SK-N-SH treated with all-trans-retinoic acid at 6 μM for 48 hours (cell line): ENCODE results near the gene GAMT.

Experiments
- ATAC-seq: fragments of 200-7000 bp; cut with Tn5 transposase; 3 replicates; pipeline ENCODE4 v1.9.1; 2020; ENCODE audit warnings: mild to moderate bottlenecking, moderate library complexity
- ARNTL ChIP-seq: fragments of 450-650 bp; formaldehyde crosslinking; IDR thresholded peaks from 2 replicates; pipeline ENCODE4 v1.5.0; 2020; ENCODE audit warnings: low read depth, mild to moderate bottlenecking, moderate library complexity, borderline replicate concordance
- BACH2 ChIP-seq: fragments of 250-450 bp; sonication (Bioruptor Pico); IDR thresholded peaks from 2 replicates; pipeline ENCODE4 v1.9.0; 2021; ENCODE audit warnings: mild to moderate bottlenecking, borderline replicate concordance
- CREB5 ChIP-seq: fragments of 250-450 bp; sonication (Bioruptor Pico); IDR thresholded peaks from 2 replicates; pipeline ENCODE4 v1.5.1; 2020; ENCODE audit warnings: low read depth, mild to moderate bottlenecking, moderate library complexity
- CSDC2 ChIP-seq: fragments of 250-450 bp; sonication (Bioruptor Pico); IDR thresholded peaks from 2 replicates; pipeline ENCODE4 v1.5.0; 2020; ENCODE audit warnings: mild to moderate bottlenecking, moderate library complexity
- CSRNP3 ChIP-seq: fragments of 250-450 bp; sonication (Bioruptor Pico); IDR thresholded peaks from 2 replicates; pipeline ENCODE4 v1.5.1; 2021; ENCODE audit warnings: mild to moderate bottlenecking, moderate library complexity
- GLIS3 ChIP-seq: fragments of 250-450 bp; sonication (Bioruptor Pico); IDR thresholded peaks from 2 replicates; pipeline ENCODE4 v1.5.0; 2020; ENCODE audit warnings: mild to moderate bottlenecking, moderate library complexity
- ISL1 ChIP-seq: fragments of 250-450 bp; sonication (Bioruptor Pico); IDR thresholded peaks from 2 replicates; pipeline ENCODE4 v2.1.2; 2022; ENCODE audit warnings: mild to moderate bottlenecking, moderate library complexity
- OSR1 ChIP-seq: fragments of 250-450 bp; sonication (Bioruptor Pico); IDR thresholded peaks from 2 replicates; pipeline ENCODE4 v1.8.0; 2022; ENCODE audit warnings: moderate library complexity, mild to moderate bottlenecking, inconsistent platforms
- PATZ1 ChIP-seq: fragments of 250-450 bp; sonication (Bioruptor Pico); IDR thresholded peaks from 2 replicates; pipeline ENCODE4 v1.8.0; 2020; ENCODE audit warnings: mild to moderate bottlenecking, moderate library complexity, borderline replicate concordance
- POU6F1 ChIP-seq: fragments of 250-450 bp; sonication (Bioruptor Pico); IDR thresholded peaks from 2 replicates; pipeline ENCODE4 v1.8.0; 2021; ENCODE audit warnings: low read depth, mild to moderate bottlenecking, moderate library complexity, borderline replicate concordance
- PPARA ChIP-seq: fragments of 250-450 bp; sonication (Bioruptor Pico); IDR thresholded peaks from 2 replicates; pipeline ENCODE4 v1.5.0; 2020; ENCODE audit warnings: mild to moderate bottlenecking, borderline replicate concordance
- RARB ChIP-seq: fragments of 250-450 bp; sonication (Bioruptor Pico); IDR thresholded peaks from 2 replicates; pipeline ENCODE4 v1.8.0; 2021; ENCODE audit warnings: mild to moderate bottlenecking, moderate library complexity
- SNAI2 ChIP-seq: fragments of 250-450 bp; sonication (Bioruptor Pico); IDR thresholded peaks from 2 replicates; pipeline ENCODE4 v1.5.0; 2020; ENCODE audit warnings: mild to moderate bottlenecking, moderate library complexity
- TCF4 ChIP-seq: fragments of 250-450 bp; sonication (Bioruptor Pico); IDR thresholded peaks from 2 replicates; pipeline ENCODE4 v1.8.0; 2021; ENCODE audit warnings: mild to moderate bottlenecking, moderate library complexity, borderline replicate concordance
- TOX ChIP-seq: fragments of 250-450 bp; sonication (Bioruptor Pico); IDR thresholded peaks from 2 replicates; pipeline ENCODE4 v1.8.0; 2021; ENCODE audit warnings: mild to moderate bottlenecking, moderate library complexity, borderline replicate concordance
- TSHZ2 ChIP-seq: fragments of 250-450 bp; sonication (Bioruptor Pico); IDR thresholded peaks from 2 replicates; pipeline ENCODE4 v1.5.0; 2020; ENCODE audit warnings: mild to moderate bottlenecking, moderate library complexity
- ZFP3 ChIP-seq: fragments of 250-450 bp; sonication (Bioruptor Pico); IDR thresholded peaks from 2 replicates; pipeline ENCODE4 v1.5.0; 2020; ENCODE audit warnings: mild to moderate bottlenecking, moderate library complexity
- ZFP30 ChIP-seq: fragments of 450-650 bp; formaldehyde crosslinking; IDR thresholded peaks from 2 replicates; pipeline ENCODE4 v1.5.0; 2022; ENCODE audit warnings: mild to moderate bottlenecking, moderate library complexity
- ZNF565 ChIP-seq: fragments of 450-650 bp; formaldehyde crosslinking; conservative IDR thresholded peaks from 2 replicates; pipeline ENCODE4 v1.5.0; 2020; ENCODE audit warnings: low read depth, mild to moderate bottlenecking, moderate library complexity
- ZNF70 ChIP-seq: fragments of 450-650 bp; formaldehyde crosslinking; IDR thresholded peaks from 2 replicates; pipeline ENCODE4 v1.5.0; 2020; ENCODE audit warnings: mild to moderate bottlenecking, moderate library complexity
- ZNF8 ChIP-seq: fragments of 450-650 bp; formaldehyde crosslinking; IDR thresholded peaks from 2 replicates; pipeline ENCODE4 v1.5.0; 2020; ENCODE audit warnings: mild to moderate bottlenecking, moderate library complexity

Gene GAMT

GRCh38 chr19:1410789-1411188, 9.4 kb upstream of the GAMT start:
- ATAC-seq, result no peak
- TF ChIP-seq RARB (CRISPR knock-in tag) (no peak), SNAI2 (CRISPR knock-in tag) (no peak)

GRCh38 chr19:1410136-1410786, 8.9 kb upstream of the GAMT start:
- TF ChIP-seq PATZ1 (no peak), SNAI2 (CRISPR knock-in tag) (no peak), ZFP3 (CRISPR knock-in tag) (no peak), BACH2 (CRISPR knock-in tag) (no peak), ZNF565 (no peak), GLIS3 (no peak), ZNF8 (CRISPR knock-in tag) (no peak), CSDC2 (CRISPR knock-in tag) (no peak), OSR1 (CRISPR knock-in tag) (no peak), TCF4 (CRISPR knock-in tag) (no peak), ISL1 (CRISPR knock-in tag) (no peak), CSRNP3 (CRISPR knock-in tag) (no peak), PPARA (CRISPR knock-in tag) (no peak), ARNTL (CRISPR knock-in tag) (no peak), ZNF70 (no peak), ZFP30 (CRISPR knock-in tag) (no peak), CREB5 (CRISPR knock-in tag) (no peak), RARB (CRISPR knock-in tag) (no peak), TOX (CRISPR knock-in tag) (no peak), POU6F1 (CRISPR knock-in tag) (no peak)
- no peak for ATAC-seq

- no peak for ATAC-seq
- TF ChIP-seq ZFP3 (CRISPR knock-in tag), result no peak
- no peak for TF ChIP-seq POU6F1 (CRISPR knock-in tag)
- TF ChIP-seq ZNF70, result no peak
- no peak for TF ChIP-seq CREB5 (CRISPR knock-in tag)
- TF ChIP-seq TSHZ2 (CRISPR knock-in tag), result no peak
- no peak for TF ChIP-seq PPARA (CRISPR knock-in tag)
- no peak for TF ChIP-seq GLIS3
- TF ChIP-seq PATZ1, result no peak
- no peak for TF ChIP-seq TCF4 (CRISPR knock-in tag)
- no peak for TF ChIP-seq OSR1 (CRISPR knock-in tag)
- no peak for TF ChIP-seq TOX (CRISPR knock-in tag)
- no peak for TF ChIP-seq ARNTL (CRISPR knock-in tag)
- no peak for TF ChIP-seq BACH2 (CRISPR knock-in tag)
Measured at GRCh38 chr19:1409204-1410005, 8.1 kb upstream of the GAMT start.
